IPS DF 6.9 (cell line): ENCODE measurements around the gene ASB2.

Experiments used
- DNase-seq: peaks from one replicate; pipeline ENCODE4 v3.0.0-alpha.2; 2013; ENCODE audit warnings: low read depth, low spot score
- H3K27ac ChIP-seq: one replicate; pipeline ENCODE4 v1.5.1; 2013; ENCODE audit warnings: low read length, control low read depth
- H3K27me3 ChIP-seq: 2 replicates; pipeline ENCODE4 v1.6.1; 2013; ENCODE audit warnings: mild to moderate bottlenecking, low read length; ENCODE audit not compliant: control insufficient read depth, insufficient read depth
- H3K36me3 ChIP-seq: 2 replicates; pipeline ENCODE4 v1.6.1; 2013; ENCODE audit warnings: low read length; ENCODE audit not compliant: control insufficient read depth, insufficient read depth
- H3K4me1 ChIP-seq: 2 replicates; pipeline ENCODE4 v1.6.1; 2013; ENCODE audit warnings: low read length; ENCODE audit not compliant: control insufficient read depth, insufficient read depth
- H3K4me3 ChIP-seq: 2 replicates; pipeline ENCODE4 v1.5.1; 2013; ENCODE audit warnings: mild to moderate bottlenecking, low read length
- H3K9me3 ChIP-seq: 2 replicates; pipeline ENCODE4 v1.6.1; 2013; ENCODE audit warnings: low read length, inconsistent platforms; ENCODE audit not compliant: control insufficient read depth, insufficient read depth
- WGBS: extraction: QIAGEN DNeasy Blood & Tissue Kit; methylation state at CpG from one replicate; pipeline ENCODE4 v1.1.7; 2013; ENCODE audit warnings: mixed read lengths, missing lambda C conversion rate; ENCODE audit not compliant: insufficient read length, insufficient coverage; 5-methylcytosine and 5-hydroxymethylcytosine counted together

ASB2 gene

GRCh38 chr14:93947282-93947681 lies 29.1 kb downstream of the ASB2 start:
- no CpG with 5 or more reads among the region's 19 CpGs for WGBS
- H3K27me3 ChIP-seq = no peaks in the 10 kb centered on the region
- no peaks in the 10 kb centered on the region for H3K36me3 ChIP-seq
- no peaks in the 10 kb centered on the region for H3K9me3 ChIP-seq
- no peak for DNase-seq
- H3K27ac ChIP-seq = no peak overlapping the region
- no peaks in the 10 kb centered on the region for H3K4me1 ChIP-seq
- no peak overlapping the region for H3K4me3 ChIP-seq

- WGBS = no CpG with 5 or more reads among the region's 7 CpGs
- H3K4me1 ChIP-seq = no peaks in the 10 kb centered on the region
- H3K27me3 ChIP-seq = no peaks in the 10 kb centered on the region
- H3K27ac ChIP-seq = no peak overlapping the region
- no peaks in the 10 kb centered on the region for H3K36me3 ChIP-seq
- no peak for DNase-seq
- no peaks in the 10 kb centered on the region for H3K9me3 ChIP-seq
- H3K4me3 ChIP-seq = no peak overlapping the region
Observed at GRCh38 chr14:93946541-93947090, 29.8 kb downstream of the ASB2 start.

GRCh38 chr14:93946104-93946503 lies 30.3 kb downstream of the ASB2 start:
- H3K9me3 ChIP-seq = no peaks in the 10 kb centered on the region
- H3K27ac ChIP-seq = no peak overlapping the region
- no peaks in the 10 kb centered on the region for H3K4me1 ChIP-seq
- no CpG with 5 or more reads among the region's 6 CpGs for WGBS
- no peaks in the 10 kb centered on the region for H3K36me3 ChIP-seq
- no peaks in the 10 kb centered on the region for H3K27me3 ChIP-seq
- no peak for DNase-seq
- H3K4me3 ChIP-seq = no peak overlapping the region

GRCh38 chr14:93945070-93945399 lies 31.3 kb downstream of the ASB2 start:
- Histone ChIP-seq H3K4me3 (no peak overlapping the region), H3K27ac (no peak overlapping the region), H3K36me3 (no peaks in the 10 kb centered on the region), H3K27me3 (no peaks in the 10 kb centered on the region), H3K4me1 (no peaks in the 10 kb centered on the region), H3K9me3 (no peaks in the 10 kb centered on the region)
- WGBS = no CpG with 5 or more reads among the region's 5 CpGs
- DNase-seq = no peak

GRCh38 chr14:93944348-93945069 lies 31.9 kb downstream of the ASB2 start:
- no peaks in the 10 kb centered on the region for H3K36me3 ChIP-seq
- H3K9me3 ChIP-seq = no peaks in the 10 kb centered on the region
- H3K27ac ChIP-seq = no peak overlapping the region
- no CpG with 5 or more reads among the region's 16 CpGs for WGBS
- H3K4me1 ChIP-seq = no peaks in the 10 kb centered on the region
- H3K4me3 ChIP-seq = no peak overlapping the region
- H3K27me3 ChIP-seq = no peaks in the 10 kb centered on the region
- DNase-seq = no peak

GRCh38 chr14:93943930-93944329 lies 32.4 kb downstream of the ASB2 start:
- 0 out of 2 replicates have a peak, but pooled peaks cover 2% of the 10 kb centered on the region for H3K4me1 ChIP-seq
- no CpG with 5 or more reads among the region's 9 CpGs for WGBS
- DNase-seq = no peak

GRCh38 chr14:93943052-93943451 lies 33.3 kb downstream of the ASB2 start:
- Histone ChIP-seq H3K36me3 (no peaks in the 10 kb centered on the region), H3K4me3 (no peak overlapping the region), H3K9me3 (no peaks in the 10 kb centered on the region), H3K4me1 (0 out of 2 replicates have a peak, but pooled peaks cover 2% of the 10 kb centered on the region), H3K27ac (no peak overlapping the region), H3K27me3 (peaks cover 4% of the 10 kb centered on the region; the same call in 1 of the 2 replicates)
- no peak for DNase-seq
- WGBS = no CpG with 5 or more reads among the region's 10 CpGs

More at GRCh38 chr14:93943930-93944329, 32.4 kb downstream of the ASB2 start:
- no peak overlapping the region for H3K4me3 ChIP-seq
- H3K27me3 ChIP-seq = no peaks in the 10 kb centered on the region; the same call in 1 of the 2 replicates
- H3K27ac ChIP-seq = no peak overlapping the region
- no peaks in the 10 kb centered on the region for H3K9me3 ChIP-seq
- H3K36me3 ChIP-seq = no peaks in the 10 kb centered on the region

GRCh38 chr14:93941293-93941910 lies 35.0 kb downstream of the ASB2 start:
- H3K27me3 ChIP-seq = peaks cover 4% of the 10 kb centered on the region; the same call in 1 of the 2 replicates
- no peaks in the 10 kb centered on the region for H3K36me3 ChIP-seq
- H3K4me3 ChIP-seq = no peak overlapping the region
- no peak overlapping the region for H3K27ac ChIP-seq
- no peak for DNase-seq
- no peaks in the 10 kb centered on the region for H3K9me3 ChIP-seq
- H3K4me1 ChIP-seq = 0 out of 2 replicates have a peak, but pooled peaks cover 2% of the 10 kb centered on the region
- no CpG with 5 or more reads among the region's 16 CpGs for WGBS

- Histone ChIP-seq H3K4me3 (no peak overlapping the region), H3K9me3 (no peaks in the 10 kb centered on the region), H3K27ac (no peak overlapping the region), H3K36me3 (no peaks in the 10 kb centered on the region), H3K4me1 (peaks cover 3% of the 10 kb centered on the region; the same call in 1 of the 2 replicates), H3K27me3 (peaks cover 4% of the 10 kb centered on the region; the same call in 1 of the 2 replicates)
- no CpG with 5 or more reads among the region's 6 CpGs for WGBS
- DNase-seq = no peak
Observed at GRCh38 chr14:93940437-93940836, 35.9 kb downstream of the ASB2 start.

- H3K4me3 ChIP-seq = peak overlapping the region; percentile 24; the same call in 1 of the 2 replicates
- WGBS = no CpG with 5 or more reads among the region's 84 CpGs
- H3K27ac ChIP-seq = no peak overlapping the region
- H3K4me1 ChIP-seq = peaks cover 3% of the 10 kb centered on the region; the same call in 1 of the 2 replicates
- peak; percentile 58 for DNase-seq
- H3K9me3 ChIP-seq = no peaks in the 10 kb centered on the region
- no peaks in the 10 kb centered on the region for H3K36me3 ChIP-seq
- H3K27me3 ChIP-seq = peaks cover 4% of the 10 kb centered on the region; the same call in 1 of the 2 replicates
Observed at GRCh38 chr14:93939304-93940229, 36.8 kb downstream of the ASB2 start.
